PC-9 (cell line): ENCODE measurements around the gene NELL1.

Source experiments
- EZH2 ChIP-seq: fragments of 200-600 bp; sonication (generic); IDR thresholded peaks from 2 replicates; pipeline ENCODE4 v1.8.0; 2017; ENCODE audit warnings: antibody characterized with exemption, low read depth
- TF ChIP-seq, protein P1 (sequence below): fragments of 200-600 bp; sonication (generic); conservative IDR thresholded peaks from 2 replicates; pipeline ENCODE4 v1.6.1; 2017; ENCODE audit warnings: mixed run types, antibody characterized with exemption, mild to moderate bottlenecking, moderate library complexity

- TF ChIP-seq, protein P1, sequence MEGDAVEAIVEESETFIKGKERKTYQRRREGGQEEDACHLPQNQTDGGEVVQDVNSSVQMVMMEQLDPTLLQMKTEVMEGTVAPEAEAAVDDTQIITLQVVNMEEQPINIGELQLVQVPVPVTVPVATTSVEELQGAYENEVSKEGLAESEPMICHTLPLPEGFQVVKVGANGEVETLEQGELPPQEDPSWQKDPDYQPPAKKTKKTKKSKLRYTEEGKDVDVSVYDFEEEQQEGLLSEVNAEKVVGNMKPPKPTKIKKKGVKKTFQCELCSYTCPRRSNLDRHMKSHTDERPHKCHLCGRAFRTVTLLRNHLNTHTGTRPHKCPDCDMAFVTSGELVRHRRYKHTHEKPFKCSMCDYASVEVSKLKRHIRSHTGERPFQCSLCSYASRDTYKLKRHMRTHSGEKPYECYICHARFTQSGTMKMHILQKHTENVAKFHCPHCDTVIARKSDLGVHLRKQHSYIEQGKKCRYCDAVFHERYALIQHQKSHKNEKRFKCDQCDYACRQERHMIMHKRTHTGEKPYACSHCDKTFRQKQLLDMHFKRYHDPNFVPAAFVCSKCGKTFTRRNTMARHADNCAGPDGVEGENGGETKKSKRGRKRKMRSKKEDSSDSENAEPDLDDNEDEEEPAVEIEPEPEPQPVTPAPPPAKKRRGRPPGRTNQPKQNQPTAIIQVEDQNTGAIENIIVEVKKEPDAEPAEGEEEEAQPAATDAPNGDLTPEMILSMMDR, result no peak
- TF ChIP-seq EZH2, result no peak
Observed at GRCh38 chr11:21485006-21485405, 815.6 kb downstream of the NELL1 start.
